MCF 10A (cell line): ENCODE data around the gene PUS10. TPM values are rescaled to one million over a fixed set of nuclear protein-coding genes. Genes with fewer than 3 reads are reported as not detected.
"Not testable (repeated sequence)": the region's sequence is repeated elsewhere in the genome, so short reads cannot be mapped to it uniquely, and the experiment has no call there.

Source experiments
- BruUV-seq: library from RNA; stranded (reverse); fragments of 400-500 nt; replicated peaks from 2 replicates; lab custom pipeline; 2021; lab: Mats Ljungman, UMichigan
- CTCF ChIA-PET: fragments of 300-600 bp; sonication (Branson Sonifier 250); formaldehyde crosslinking; extraction: SDS; loops from one replicate; lab custom pipeline; 2021; ENCODE audit warnings: antibody characterized with exemption, inconsistent platforms; lab: Yijun Ruan, JAX
- POLR2A ChIA-PET: fragments of 300-600, 350-650 bp; sonication (Branson Sonifier 250); formaldehyde crosslinking; extraction: SDS; loops from one replicate; lab custom pipeline; 2020; ENCODE audit warnings: antibody characterized with exemption, inconsistent platforms; lab: Yijun Ruan, JAX
- DNase-seq: peaks from one replicate; pipeline ENCODE4 v3.0.0-alpha.2; 2018; ENCODE audit not compliant: unreplicated experiment
- H3K27ac Mint-ChIP-seq: one replicate; pipeline ENCODE4 v1.8.0; 2022; ENCODE audit warnings: mild to moderate bottlenecking, low read depth, mixed read lengths; ENCODE audit not compliant: unreplicated experiment
- H3K27me3 Mint-ChIP-seq: one replicate; pipeline ENCODE4 v1.8.0; 2022; ENCODE audit warnings: mixed read lengths; ENCODE audit not compliant: insufficient read depth, unreplicated experiment
- H3K36me3 Mint-ChIP-seq: one replicate; pipeline ENCODE4 v1.8.0; 2022; ENCODE audit warnings: mild to moderate bottlenecking, moderate library complexity, mixed read lengths; ENCODE audit not compliant: insufficient read depth, unreplicated experiment
- H3K4me1 Mint-ChIP-seq: one replicate; pipeline ENCODE4 v1.8.0; 2022; ENCODE audit warnings: mixed read lengths; ENCODE audit not compliant: insufficient read depth, unreplicated experiment
- H3K4me3 Mint-ChIP-seq: one replicate; pipeline ENCODE4 v1.8.0; 2022; ENCODE audit warnings: mild to moderate bottlenecking, moderate library complexity, mixed read lengths; ENCODE audit not compliant: unreplicated experiment
- H3K9me3 Mint-ChIP-seq: one replicate; pipeline ENCODE4 v1.8.0; 2022; ENCODE audit warnings: mixed read lengths; ENCODE audit not compliant: unreplicated experiment
- CTCF ChIP-seq: fragments of 200-600 bp; IDR thresholded peaks from one replicate; pipeline ENCODE4 v1.8.0; 2022; ENCODE audit warnings: antibody characterized with exemption, mild to moderate bottlenecking; ENCODE audit not compliant: unreplicated experiment
- intact Hi-C: fragments of 100-400 bp; cut with micrococcal nuclease; formaldehyde crosslinking; loops from 2 replicates; pipeline ENCODE4 v1.14.1; 2022
- total RNA-seq: library from RNA; stranded (reverse); gene quantifications from 2 replicates; pipeline ENCODE4 v1.2.3, GENCODE V29; 2022

Gene PUS10
- total RNA-seq, 1 experiment from 2014 or later, result 5.0 TPM

- no peaks in the 10 kb centered on the region for H3K4me1 Mint-ChIP-seq
- DNase-seq, result no peak
These were observed 111.7 kb downstream of the PUS10 start for GRCh38 chr2:60906395-60906794.

GRCh38 chr2:60905867-60906266 is 112.2 kb downstream of the PUS10 start:
- H3K4me1 Mint-ChIP-seq, H3K9me3 Mint-ChIP-seq, CTCF ChIA-PET, H3K4me3 Mint-ChIP-seq, BruUV-seq, H3K27ac Mint-ChIP-seq, H3K27me3 Mint-ChIP-seq, DNase-seq, intact Hi-C loops: not testable (repeated sequence)
- POLR2A ChIA-PET, result interaction anchor here (0.9 kb wide), 1 partner anchor 25 kb away, joined by 4 read pairs; the partner anchor contains the start of gene REL
- H3K36me3 Mint-ChIP-seq, result peaks cover 53% of the 10 kb centered on the region

More at GRCh38 chr2:60906395-60906794, 111.7 kb downstream of the PUS10 start:
- ChIA-PET POLR2A (interaction anchor here (0.9 kb wide), 1 partner anchor 25 kb away, joined by 4 read pairs; the partner anchor contains the start of gene REL), CTCF (interaction anchor here (0.6 kb wide), 1 partner anchor 21 kb away, joined by 4 read pairs; no protein-coding TSS in a partner anchor)
- Mint-ChIP-seq H3K4me3 (no peak overlapping the region), H3K27me3 (no peaks in the 10 kb centered on the region), H3K9me3 (no peaks in the 10 kb centered on the region), H3K27ac (no peak overlapping the region), H3K36me3 (peaks cover 48% of the 10 kb centered on the region)
- intact Hi-C loops, result no loop called here
- no TSS peak for BruUV-seq
- no peak for TF ChIP-seq CTCF

- BruUV-seq, H3K27me3 Mint-ChIP-seq, H3K4me3 Mint-ChIP-seq, H3K9me3 Mint-ChIP-seq, DNase-seq, H3K4me1 Mint-ChIP-seq, H3K27ac Mint-ChIP-seq, intact Hi-C loops: not testable (repeated sequence)
- CTCF ChIA-PET, result interaction anchor here (1.0 to 1.5 kb wide), 2 partner anchors 97 to 110 kb away, joined by 3 to 8 read pairs; no protein-coding TSS in a partner anchor
- POLR2A ChIA-PET, result interaction anchor here (0.7 to 0.9 kb wide), 2 partner anchors 11 to 12 kb away, joined by 3 read pairs; no protein-coding TSS in a partner anchor
- H3K36me3 Mint-ChIP-seq, result peaks cover 81% of the 10 kb centered on the region
These were observed 116.8 kb downstream of the PUS10 start for GRCh38 chr2:60901296-60901695.

- Mint-ChIP-seq H3K27ac (no peak overlapping the region), H3K27me3 (no peaks in the 10 kb centered on the region), H3K4me3 (no peak overlapping the region), H3K9me3 (no peaks in the 10 kb centered on the region), H3K36me3 (peaks cover 89% of the 10 kb centered on the region), H3K4me1 (peaks cover 6% of the 10 kb centered on the region)
- DNase-seq, result no peak
- no peak for TF ChIP-seq CTCF
- no TSS peak for BruUV-seq
- ChIA-PET CTCF (interaction anchor here (0.6 to 1.5 kb wide), 2 partner anchors 73 to 111 kb away, joined by 3 to 4 read pairs; no protein-coding TSS in a partner anchor), POLR2A (interaction anchor here (1.0 to 2.5 kb wide), 3 partner anchors 13 to 60 kb away, joined by 3 to 9 read pairs (median 3); no protein-coding TSS in a partner anchor)
- intact Hi-C loops, result no loop called here
These were observed 118.2 kb downstream of the PUS10 start for GRCh38 chr2:60899892-60900249.

GRCh38 chr2:60899230-60899891 is 118.7 kb downstream of the PUS10 start:
- Mint-ChIP-seq H3K9me3 (no peaks in the 10 kb centered on the region), H3K27ac (no peak overlapping the region), H3K4me3 (no peak overlapping the region), H3K27me3 (no peaks in the 10 kb centered on the region), H3K4me1 (peaks cover 6% of the 10 kb centered on the region), H3K36me3 (peaks cover 95% of the 10 kb centered on the region)
- ChIA-PET POLR2A (interaction anchor here (1.0 to 2.5 kb wide), 5 partner anchors 12 to 60 kb away, joined by 3 to 9 read pairs (median 6); partner anchors contain the start of gene REL), CTCF (interaction anchor here (0.6 to 1.5 kb wide), 5 partner anchors 12 to 192 kb away, joined by 3 to 4 read pairs (median 3); no protein-coding TSS in a partner anchor)
- TF ChIP-seq CTCF, result no peak
- no peak for DNase-seq
- intact Hi-C loops, result no loop called here
- BruUV-seq, result no TSS peak
